HepG2 (cell line): Measurements from ENCODE around the gene RBM18. TPM values are rescaled to one million over a fixed set of nuclear protein-coding genes. Genes with fewer than 3 reads are reported as not detected.
A peak's percentile ranks its signal among the peaks of the same experiment; 100 is the strongest.

Experiments used
- CEBPB ChIP-seq: IDR thresholded peaks from 2 replicates; pipeline ENCODE4 v1.6.1; 2011; ENCODE audit warnings: low read depth, low read length, improper control_type of control experiment, borderline replicate concordance
- ELF1 ChIP-seq: sonication (generic); formaldehyde crosslinking; IDR thresholded peaks from 2 replicates; pipeline ENCODE4 v1.4.0; 2020; ENCODE audit warnings: missing genetic modification reagents
- GTF2F1 ChIP-seq: fragments of 150-350 bp; IDR thresholded peaks from 2 replicates; pipeline ENCODE4 v1.6.1; 2014; ENCODE audit warnings: low read length
- HOMEZ ChIP-seq: IDR thresholded peaks from 2 replicates; pipeline ENCODE4 v1.6.1; 2016; ENCODE audit warnings: low read depth
- HOXA7 ChIP-seq: sonication (generic); formaldehyde crosslinking; IDR thresholded peaks from 2 replicates; pipeline ENCODE4 v1.8.1; 2022; ENCODE audit warnings: mild to moderate bottlenecking, missing genetic modification reagents, moderate library complexity
- KAT7 ChIP-seq: IDR thresholded peaks from 2 replicates; pipeline ENCODE4 v1.6.1; 2018; ENCODE audit warnings: borderline replicate concordance, missing compliant biosample characterization
- NCOA1 ChIP-seq: sonication (generic); formaldehyde crosslinking; IDR thresholded peaks from 2 replicates; pipeline ENCODE4 v1.9.0; 2021; ENCODE audit warnings: missing genetic modification reagents
- STAG1 ChIP-seq: sonication (generic); formaldehyde crosslinking; IDR thresholded peaks from 2 replicates; pipeline ENCODE4 v1.4.0; 2020; ENCODE audit warnings: missing genetic modification reagents
- ZNF136 ChIP-seq: sonication (generic); formaldehyde crosslinking; IDR thresholded peaks from 2 replicates; pipeline ENCODE4 v1.8.1; 2022; ENCODE audit warnings: low read depth, mild to moderate bottlenecking, moderate library complexity, missing genetic modification reagents
- ZNF607 ChIP-seq: sonication (generic); formaldehyde crosslinking; IDR thresholded peaks from 2 replicates; pipeline ENCODE4 v1.5.1; 2020; ENCODE audit warnings: missing genetic modification reagents, mild to moderate bottlenecking, borderline replicate concordance
- ZNF776 ChIP-seq: sonication (generic); formaldehyde crosslinking; IDR thresholded peaks from 2 replicates; pipeline ENCODE4 v1.4.0; 2020; ENCODE audit warnings: mild to moderate bottlenecking, missing genetic modification reagents
- polyA plus RNA-seq, 8 experiments: library from polyadenylated mRNA; depleted of rRNA in 3 of 8; stranded (reverse) in 7 of 8; unstranded in 1 of 8; fragments of >200 nt; fragmentation: Illumina TruSeq in 4 of 8; extraction: Trizol in 4 of 8; gene quantifications; 2 replicates each; pipeline versions ENCODE4 v1.2.1 to v1.2.3, GENCODE V29; 2011 to 2016; ENCODE audit warnings: low read depth in 4 of 8, missing spikeins in 1 of 8, mixed read lengths in 1 of 8; ENCODE audit not compliant: insufficient read depth in 1 of 8
- total RNA-seq, 5 experiments: library from RNA; depleted of rRNA; stranded (reverse); fragments of >200 nt; fragmentation: Illumina TruSeq; extraction: Trizol; gene quantifications; 2 replicates each; pipeline ENCODE4 v1.2.3, GENCODE V29; 2016; ENCODE audit warnings: low read depth in 1 of 5
- TF ChIP-seq, protein P1 (sequence below): sonication (generic); formaldehyde crosslinking; IDR thresholded peaks from 2 replicates; pipeline ENCODE4 v1.4.0; 2020; ENCODE audit warnings: low read depth, mild to moderate bottlenecking, missing genetic modification reagents
- TF ChIP-seq, protein P2 (sequence below): sonication (generic); formaldehyde crosslinking; IDR thresholded peaks from 2 replicates; pipeline ENCODE4 v1.5.1; 2020; ENCODE audit warnings: mild to moderate bottlenecking, missing genetic modification reagents, borderline replicate concordance
- TF ChIP-seq, protein P3 (sequence below): fragments of 450-650 bp; IDR thresholded peaks from 2 replicates; pipeline ENCODE4 v1.6.1; 2017; ENCODE audit warnings: mild to moderate bottlenecking
- TF ChIP-seq, protein P4 (sequence below): sonication (generic); formaldehyde crosslinking; IDR thresholded peaks from 2 replicates; pipeline ENCODE4 v1.4.0; 2020; ENCODE audit warnings: missing genetic modification reagents, borderline replicate concordance

The RBM18 gene
- total and polyA plus RNA-seq, 2 of the 13 experiments (the other 11 are each of a cell fraction or from before 2014, with no cell fraction given), result 12.6 to 16.6 TPM

DNA sequence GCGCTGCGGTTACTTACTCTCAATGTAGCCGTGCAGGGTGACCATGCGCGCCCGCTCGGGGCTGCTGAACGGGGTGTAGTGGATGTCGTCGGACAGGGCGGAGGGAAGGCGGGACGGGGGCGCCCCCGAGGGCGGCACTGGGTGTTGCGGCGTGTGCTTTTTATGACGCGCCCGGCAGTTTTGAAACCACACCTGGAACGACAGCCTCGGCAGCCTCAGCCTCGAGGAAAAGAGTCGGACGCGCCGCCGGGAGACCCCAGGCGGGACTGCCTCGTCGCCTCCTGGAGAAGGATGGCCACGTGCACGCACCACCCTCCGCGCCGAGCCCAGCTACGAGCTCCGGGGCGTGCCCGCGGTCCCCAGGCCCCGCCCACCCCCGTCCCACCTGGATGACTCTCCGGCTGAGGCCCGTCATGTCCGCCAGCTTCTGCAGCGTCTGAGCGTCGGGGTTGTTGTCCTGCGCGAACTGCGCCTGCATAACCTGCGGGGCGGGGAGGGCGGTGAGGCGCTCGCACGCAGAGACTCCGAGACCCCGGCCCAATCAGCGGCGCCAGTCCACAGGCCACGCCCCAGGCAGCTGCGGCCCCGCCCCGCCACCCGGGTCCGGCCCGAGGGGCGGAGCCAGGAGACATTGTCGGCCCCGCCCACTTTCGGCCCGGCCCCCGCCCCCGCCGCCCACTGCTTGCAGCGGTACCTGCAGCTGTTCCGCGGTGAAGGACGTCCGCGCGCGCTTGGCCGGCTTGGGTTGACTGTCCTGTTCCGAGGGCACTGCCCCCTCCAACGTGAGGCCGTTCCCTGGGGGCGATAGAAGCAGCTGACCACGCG, 50.8 kb downstream of the RBM18 start (continued):
- peak; percentile 88 for TF ChIP-seq ZNF607 (CRISPR knock-in tag)
- no peak for TF ChIP-seq NCOA1
- TF ChIP-seq, protein P1, sequence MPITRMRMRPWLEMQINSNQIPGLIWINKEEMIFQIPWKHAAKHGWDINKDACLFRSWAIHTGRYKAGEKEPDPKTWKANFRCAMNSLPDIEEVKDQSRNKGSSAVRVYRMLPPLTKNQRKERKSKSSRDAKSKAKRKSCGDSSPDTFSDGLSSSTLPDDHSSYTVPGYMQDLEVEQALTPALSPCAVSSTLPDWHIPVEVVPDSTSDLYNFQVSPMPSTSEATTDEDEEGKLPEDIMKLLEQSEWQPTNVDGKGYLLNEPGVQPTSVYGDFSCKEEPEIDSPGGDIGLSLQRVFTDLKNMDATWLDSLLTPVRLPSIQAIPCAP, result 0 out of 2 replicates have a peak, but pooled peaks have one; percentile 22
- TF ChIP-seq KAT7 (CRISPR knock-in tag), result no peak
- no peak for TF ChIP-seq ZNF136 (CRISPR knock-in tag)
- TF ChIP-seq CEBPB, result no peak
- TF ChIP-seq HOMEZ (CRISPR knock-in tag), result no peak
- TF ChIP-seq ELF1 (CRISPR knock-in tag), result no peak
- TF ChIP-seq, protein P2, sequence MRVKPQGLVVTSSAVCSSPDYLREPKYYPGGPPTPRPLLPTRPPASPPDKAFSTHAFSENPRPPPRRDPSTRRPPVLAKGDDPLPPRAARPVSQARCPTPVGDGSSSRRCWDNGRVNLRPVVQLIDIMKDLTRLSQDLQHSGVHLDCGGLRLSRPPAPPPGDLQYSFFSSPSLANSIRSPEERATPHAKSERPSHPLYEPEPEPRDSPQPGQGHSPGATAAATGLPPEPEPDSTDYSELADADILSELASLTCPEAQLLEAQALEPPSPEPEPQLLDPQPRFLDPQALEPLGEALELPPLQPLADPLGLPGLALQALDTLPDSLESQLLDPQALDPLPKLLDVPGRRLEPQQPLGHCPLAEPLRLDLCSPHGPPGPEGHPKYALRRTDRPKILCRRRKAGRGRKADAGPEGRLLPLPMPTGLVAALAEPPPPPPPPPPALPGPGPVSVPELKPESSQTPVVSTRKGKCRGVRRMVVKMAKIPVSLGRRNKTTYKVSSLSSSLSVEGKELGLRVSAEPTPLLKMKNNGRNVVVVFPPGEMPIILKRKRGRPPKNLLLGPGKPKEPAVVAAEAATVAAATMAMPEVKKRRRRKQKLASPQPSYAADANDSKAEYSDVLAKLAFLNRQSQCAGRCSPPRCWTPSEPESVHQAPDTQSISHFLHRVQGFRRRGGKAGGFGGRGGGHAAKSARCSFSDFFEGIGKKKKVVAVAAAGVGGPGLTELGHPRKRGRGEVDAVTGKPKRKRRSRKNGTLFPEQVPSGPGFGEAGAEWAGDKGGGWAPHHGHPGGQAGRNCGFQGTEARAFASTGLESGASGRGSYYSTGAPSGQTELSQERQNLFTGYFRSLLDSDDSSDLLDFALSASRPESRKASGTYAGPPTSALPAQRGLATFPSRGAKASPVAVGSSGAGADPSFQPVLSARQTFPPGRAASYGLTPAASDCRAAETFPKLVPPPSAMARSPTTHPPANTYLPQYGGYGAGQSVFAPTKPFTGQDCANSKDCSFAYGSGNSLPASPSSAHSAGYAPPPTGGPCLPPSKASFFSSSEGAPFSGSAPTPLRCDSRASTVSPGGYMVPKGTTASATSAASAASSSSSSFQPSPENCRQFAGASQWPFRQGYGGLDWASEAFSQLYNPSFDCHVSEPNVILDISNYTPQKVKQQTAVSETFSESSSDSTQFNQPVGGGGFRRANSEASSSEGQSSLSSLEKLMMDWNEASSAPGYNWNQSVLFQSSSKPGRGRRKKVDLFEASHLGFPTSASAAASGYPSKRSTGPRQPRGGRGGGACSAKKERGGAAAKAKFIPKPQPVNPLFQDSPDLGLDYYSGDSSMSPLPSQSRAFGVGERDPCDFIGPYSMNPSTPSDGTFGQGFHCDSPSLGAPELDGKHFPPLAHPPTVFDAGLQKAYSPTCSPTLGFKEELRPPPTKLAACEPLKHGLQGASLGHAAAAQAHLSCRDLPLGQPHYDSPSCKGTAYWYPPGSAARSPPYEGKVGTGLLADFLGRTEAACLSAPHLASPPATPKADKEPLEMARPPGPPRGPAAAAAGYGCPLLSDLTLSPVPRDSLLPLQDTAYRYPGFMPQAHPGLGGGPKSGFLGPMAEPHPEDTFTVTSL, result no peak
- TF ChIP-seq ZNF776 (CRISPR knock-in tag), result peak; percentile 50; the same call in 1 of the 2 replicates
- no peak for TF ChIP-seq GTF2F1
- TF ChIP-seq, protein P3, sequence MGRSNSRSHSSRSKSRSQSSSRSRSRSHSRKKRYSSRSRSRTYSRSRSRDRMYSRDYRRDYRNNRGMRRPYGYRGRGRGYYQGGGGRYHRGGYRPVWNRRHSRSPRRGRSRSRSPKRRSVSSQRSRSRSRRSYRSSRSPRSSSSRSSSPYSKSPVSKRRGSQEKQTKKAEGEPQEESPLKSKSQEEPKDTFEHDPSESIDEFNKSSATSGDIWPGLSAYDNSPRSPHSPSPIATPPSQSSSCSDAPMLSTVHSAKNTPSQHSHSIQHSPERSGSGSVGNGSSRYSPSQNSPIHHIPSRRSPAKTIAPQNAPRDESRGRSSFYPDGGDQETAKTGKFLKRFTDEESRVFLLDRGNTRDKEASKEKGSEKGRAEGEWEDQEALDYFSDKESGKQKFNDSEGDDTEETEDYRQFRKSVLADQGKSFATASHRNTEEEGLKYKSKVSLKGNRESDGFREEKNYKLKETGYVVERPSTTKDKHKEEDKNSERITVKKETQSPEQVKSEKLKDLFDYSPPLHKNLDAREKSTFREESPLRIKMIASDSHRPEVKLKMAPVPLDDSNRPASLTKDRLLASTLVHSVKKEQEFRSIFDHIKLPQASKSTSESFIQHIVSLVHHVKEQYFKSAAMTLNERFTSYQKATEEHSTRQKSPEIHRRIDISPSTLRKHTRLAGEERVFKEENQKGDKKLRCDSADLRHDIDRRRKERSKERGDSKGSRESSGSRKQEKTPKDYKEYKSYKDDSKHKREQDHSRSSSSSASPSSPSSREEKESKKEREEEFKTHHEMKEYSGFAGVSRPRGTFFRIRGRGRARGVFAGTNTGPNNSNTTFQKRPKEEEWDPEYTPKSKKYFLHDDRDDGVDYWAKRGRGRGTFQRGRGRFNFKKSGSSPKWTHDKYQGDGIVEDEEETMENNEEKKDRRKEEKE, result no peak
- TF ChIP-seq, protein P4, sequence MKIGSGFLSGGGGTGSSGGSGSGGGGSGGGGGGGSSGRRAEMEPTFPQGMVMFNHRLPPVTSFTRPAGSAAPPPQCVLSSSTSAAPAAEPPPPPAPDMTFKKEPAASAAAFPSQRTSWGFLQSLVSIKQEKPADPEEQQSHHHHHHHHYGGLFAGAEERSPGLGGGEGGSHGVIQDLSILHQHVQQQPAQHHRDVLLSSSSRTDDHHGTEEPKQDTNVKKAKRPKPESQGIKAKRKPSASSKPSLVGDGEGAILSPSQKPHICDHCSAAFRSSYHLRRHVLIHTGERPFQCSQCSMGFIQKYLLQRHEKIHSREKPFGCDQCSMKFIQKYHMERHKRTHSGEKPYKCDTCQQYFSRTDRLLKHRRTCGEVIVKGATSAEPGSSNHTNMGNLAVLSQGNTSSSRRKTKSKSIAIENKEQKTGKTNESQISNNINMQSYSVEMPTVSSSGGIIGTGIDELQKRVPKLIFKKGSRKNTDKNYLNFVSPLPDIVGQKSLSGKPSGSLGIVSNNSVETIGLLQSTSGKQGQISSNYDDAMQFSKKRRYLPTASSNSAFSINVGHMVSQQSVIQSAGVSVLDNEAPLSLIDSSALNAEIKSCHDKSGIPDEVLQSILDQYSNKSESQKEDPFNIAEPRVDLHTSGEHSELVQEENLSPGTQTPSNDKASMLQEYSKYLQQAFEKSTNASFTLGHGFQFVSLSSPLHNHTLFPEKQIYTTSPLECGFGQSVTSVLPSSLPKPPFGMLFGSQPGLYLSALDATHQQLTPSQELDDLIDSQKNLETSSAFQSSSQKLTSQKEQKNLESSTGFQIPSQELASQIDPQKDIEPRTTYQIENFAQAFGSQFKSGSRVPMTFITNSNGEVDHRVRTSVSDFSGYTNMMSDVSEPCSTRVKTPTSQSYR (CRISPR knock-in tag), result no peak
- no peak for TF ChIP-seq HOXA7
- no peak for TF ChIP-seq STAG1
